IPS-20b (cell line): ENCODE measurements around the gene AP2S1.

Experiments used
- H3K27ac ChIP-seq: one replicate; pipeline ENCODE4 v1.5.1; 2013; ENCODE audit warnings: low read length
- H3K27me3 ChIP-seq: 2 replicates; pipeline ENCODE4 v1.6.1; 2013; ENCODE audit warnings: mild to moderate bottlenecking, low read length, inconsistent platforms; ENCODE audit not compliant: insufficient read depth
- H3K36me3 ChIP-seq: 2 replicates; pipeline ENCODE4 v1.6.1; 2013; ENCODE audit warnings: low read depth, mild to moderate bottlenecking, inconsistent platforms, low read length, moderate library complexity; ENCODE audit not compliant: insufficient read depth
- H3K4me1 ChIP-seq: 2 replicates; pipeline ENCODE4 v1.6.1; 2013; ENCODE audit warnings: mild to moderate bottlenecking, control low read depth, inconsistent platforms, low read length, moderate library complexity; ENCODE audit not compliant: insufficient read depth
- H3K4me3 ChIP-seq: 2 replicates; pipeline ENCODE4 v1.5.1; 2013; ENCODE audit warnings: mild to moderate bottlenecking, low read length, inconsistent platforms
- H3K9ac ChIP-seq: 2 replicates; pipeline ENCODE4 v1.6.1; 2013; ENCODE audit warnings: low read depth, mild to moderate bottlenecking, inconsistent platforms, low read length, moderate library complexity
- H3K9me3 ChIP-seq: 2 replicates; pipeline ENCODE4 v1.6.1; 2013; ENCODE audit warnings: mild to moderate bottlenecking, low read depth, low read length, inconsistent platforms; ENCODE audit not compliant: insufficient read depth

Gene AP2S1

GRCh38 chr19:46788262-46788967 is 62.2 kb downstream of the AP2S1 start, which contains the start of gene SLC1A5:
Gene SLC1A5 (minus strand): TSS chr19:46788594. CDS start chr19:46787965, 629 bp downstream.
- peak within 1 kb of the TSS; percentile 99 for H3K9ac ChIP-seq
- peaks cover 9% of the 10 kb centered on the region for H3K27me3 ChIP-seq
- peaks cover 13% of the 10 kb centered on the region; the same call in 1 of the 2 replicates for H3K4me1 ChIP-seq
- peak within 1 kb of the TSS; percentile 99 for H3K4me3 ChIP-seq
- H3K27ac ChIP-seq: peak within 1 kb of the TSS; percentile 64
- H3K36me3 ChIP-seq: peaks cover 23% of the 10 kb centered on the region
- H3K9me3 ChIP-seq: no peaks in the 10 kb centered on the region
